Activated CD8-positive, alpha-beta T cell treated with anti-CD3 and anti-CD28 coated beads for 36 hours (primary cell): Measurements from ENCODE around the gene ATXN1L. TPM values are rescaled to one million over a fixed set of nuclear protein-coding genes. Genes with fewer than 3 reads are reported as not detected.
A peak's percentile ranks its signal among the peaks of the same experiment; 100 is the strongest.

Experiments used
- ATAC-seq: fragments of 200-7000 bp; cut with Tn5 transposase; one replicate; pipeline ENCODE4 v1.10.0; 2021; ENCODE audit warnings: mild to moderate bottlenecking, moderate library complexity
- CTCF ChIA-PET: fragments of 350-600 bp; sonication (Branson Sonifier 250); formaldehyde crosslinking; loops from one replicate; lab custom pipeline; 2021; ENCODE audit warnings: antibody characterized with exemption; lab: Charles Lee
- POLR2A ChIA-PET: fragments of 350-600 bp; sonication (Branson Sonifier 250); formaldehyde crosslinking; loops from one replicate; lab custom pipeline; 2021; ENCODE audit warnings: antibody characterized with exemption; lab: Charles Lee
- DNase-seq: peaks from one replicate; pipeline ENCODE4 v3.0.0-alpha.2; 2020
- H3K27ac Mint-ChIP-seq: one replicate; pipeline ENCODE4 v1.8.0; 2021; ENCODE audit warnings: mild to moderate bottlenecking, mixed read lengths
- H3K27me3 Mint-ChIP-seq: one replicate; pipeline ENCODE4 v1.8.0; 2021; ENCODE audit warnings: mixed read lengths
- H3K36me3 Mint-ChIP-seq: one replicate; pipeline ENCODE4 v1.8.0; 2021; ENCODE audit warnings: low read depth, mixed read lengths
- H3K4me1 Mint-ChIP-seq: one replicate; pipeline ENCODE4 v1.8.0; 2021; ENCODE audit warnings: low read depth, mixed read lengths
- H3K4me3 Mint-ChIP-seq: one replicate; pipeline ENCODE4 v1.8.0; 2021; ENCODE audit warnings: mild to moderate bottlenecking, moderate library complexity, mixed read lengths
- H3K9me3 Mint-ChIP-seq: one replicate; pipeline ENCODE4 v1.8.0; 2021; ENCODE audit warnings: mixed read lengths
- CTCF ChIP-seq: fragments of 200-600 bp; IDR thresholded peaks from one replicate; pipeline ENCODE4 v1.8.0; 2022; ENCODE audit warnings: antibody characterized with exemption, mild to moderate bottlenecking
- intact Hi-C: fragments of 100-400 bp; cut with micrococcal nuclease; formaldehyde crosslinking; loops from one replicate; pipeline ENCODE4 v1.10.0; 2022
- total RNA-seq, 2 experiments: library from RNA; stranded (reverse); gene quantifications; one replicate each; pipeline ENCODE4 v1.2.3, GENCODE V29; 2021

The ATXN1L gene
- total RNA-seq, 2 experiments from 2014 or later: 13.6 to 14.9 TPM

GRCh38 chr16:71852158-71852557 is 6.4 kb downstream of the ATXN1L start:
- no peaks in the 10 kb centered on the region for H3K9me3 Mint-ChIP-seq
- H3K36me3 Mint-ChIP-seq: peaks cover 24% of the 10 kb centered on the region
- peaks cover 62% of the 10 kb centered on the region for H3K4me1 Mint-ChIP-seq
- POLR2A ChIA-PET: interaction anchor here (0.6 to 2.2 kb wide), 4 partner anchors 13 to 50 kb away, joined by 3 to 8 read pairs (median 4); partner anchors contain the start of gene IST1
- intact Hi-C loops: no loop called here
- H3K27ac Mint-ChIP-seq: no peak overlapping the region
- H3K4me3 Mint-ChIP-seq: no peak overlapping the region
- ATAC-seq (no peak), DNase-seq (no peak)
- H3K27me3 Mint-ChIP-seq: no peaks in the 10 kb centered on the region
- no peak for TF ChIP-seq CTCF
- CTCF ChIA-PET: interaction anchor here (1.1 to 3.2 kb wide), 3 partner anchors 29 to 353 kb away, joined by 3 to 11 read pairs (median 3); no protein-coding TSS in a partner anchor

GRCh38 chr16:71852561-71852960 is 6.8 kb downstream of the ATXN1L start:
- Mint-ChIP-seq H3K4me3 (no peak overlapping the region), H3K27me3 (no peaks in the 10 kb centered on the region), H3K27ac (no peak overlapping the region), H3K4me1 (peaks cover 58% of the 10 kb centered on the region), H3K36me3 (peaks cover 24% of the 10 kb centered on the region), H3K9me3 (no peaks in the 10 kb centered on the region)
- POLR2A ChIA-PET: interaction anchor here (0.6 to 2.2 kb wide), 5 partner anchors 13 to 50 kb away, joined by 3 to 8 read pairs (median 4); partner anchors contain the start of gene IST1
- intact Hi-C loops: no loop called here
- TF ChIP-seq CTCF: no peak
- DNase-seq: no peak
- no peak for ATAC-seq
- CTCF ChIA-PET: interaction anchor here (1.1 to 3.2 kb wide), 3 partner anchors 29 to 353 kb away, joined by 3 to 11 read pairs (median 3); no protein-coding TSS in a partner anchor

- intact Hi-C loops: no loop called here
- peak overlapping the region; percentile 8 for H3K27ac Mint-ChIP-seq
Measured at GRCh38 chr16:71853413-71853812, 7.6 kb downstream of the ATXN1L start.

GRCh38 chr16:71854369-71854948 is 8.7 kb downstream of the ATXN1L start:
- POLR2A ChIA-PET: interaction anchor here (0.7 kb wide), 1 partner anchor 18 kb away, joined by 3 read pairs; no protein-coding TSS in a partner anchor

More at GRCh38 chr16:71853413-71853812, 7.6 kb downstream of the ATXN1L start:
- no peak overlapping the region for H3K4me3 Mint-ChIP-seq
- TF ChIP-seq CTCF: no peak
- POLR2A ChIA-PET: interaction anchor here (0.6 to 2.2 kb wide), 4 partner anchors 8 to 49 kb away, joined by 3 to 8 read pairs (median 4); partner anchors contain the start of gene IST1
- CTCF ChIA-PET: interaction anchor here (1.4 to 3.2 kb wide), 2 partner anchors 28 to 29 kb away, joined by 3 to 11 read pairs; no protein-coding TSS in a partner anchor
- peaks cover 51% of the 10 kb centered on the region for H3K4me1 Mint-ChIP-seq
- H3K36me3 Mint-ChIP-seq: peaks cover 21% of the 10 kb centered on the region
- ATAC-seq: no peak
- no peaks in the 10 kb centered on the region for H3K9me3 Mint-ChIP-seq
- H3K27me3 Mint-ChIP-seq: no peaks in the 10 kb centered on the region
- DNase-seq: no peak

More at GRCh38 chr16:71854369-71854948, 8.7 kb downstream of the ATXN1L start:
- Mint-ChIP-seq H3K4me1 (peaks cover 49% of the 10 kb centered on the region), H3K4me3 (no peak overlapping the region), H3K36me3 (peaks cover 17% of the 10 kb centered on the region), H3K9me3 (no peaks in the 10 kb centered on the region), H3K27ac (peak overlapping the region; percentile 32), H3K27me3 (no peaks in the 10 kb centered on the region)
- CTCF ChIA-PET: interaction anchor here (0.5 to 6.2 kb wide), 2 partner anchors 29 to 246 kb away, joined by 3 to 29 read pairs; partner anchors contain the start of gene ZNF821
- TF ChIP-seq CTCF: no peak
- no peak for DNase-seq
- intact Hi-C loops: no loop called here
- ATAC-seq: no peak
